ENCODE measurements around the gene CORO7. TPM values are rescaled to one million over a fixed set of nuclear protein-coding genes. Genes with fewer than 3 reads are reported as not detected.

The CORO7 gene
- total RNA-seq, 1 donor, result 9.9 TPM

- DNase-seq (ENCODE audit: low read depth), result no peak
- no peak for TF ChIP-seq CTCF (IDR thresholded peaks at IDR 0.05; ENCODE audit: insufficient read depth, low read depth, low read length)
- no peak overlapping the region for H3K4me3 ChIP-seq (ENCODE audit: low read depth, low read length)
Measured at GRCh38 chr16:4414187-4414917, 2.0 kb downstream of the CORO7 start.

- DNase-seq (ENCODE audit: low read depth), result no peak
- no peak for TF ChIP-seq CTCF (IDR thresholded peaks at IDR 0.05; ENCODE audit: insufficient read depth, low read depth, low read length)
- H3K4me3 ChIP-seq (ENCODE audit: low read depth, low read length), result no peak overlapping the region
Measured at GRCh38 chr16:4412854-4413253, 3.5 kb downstream of the CORO7 start.

- no peak overlapping the region for H3K4me3 ChIP-seq (ENCODE audit: low read depth, low read length)
- TF ChIP-seq CTCF (IDR thresholded peaks at IDR 0.05; ENCODE audit: insufficient read depth, low read depth, low read length), result no peak
- no peak for DNase-seq (ENCODE audit: low read depth)
Measured at GRCh38 chr16:4412159-4412558, 4.2 kb downstream of the CORO7 start.

GRCh38 chr16:4411684-4412083, 4.7 kb downstream of the CORO7 start:
- no peak for TF ChIP-seq CTCF (IDR thresholded peaks at IDR 0.05; ENCODE audit: insufficient read depth, low read depth, low read length)
- DNase-seq (ENCODE audit: low read depth), result no peak
- H3K4me3 ChIP-seq (ENCODE audit: low read depth, low read length), result no peak overlapping the region

GRCh38 chr16:4410335-4411075, 5.9 kb downstream of the CORO7 start:
- H3K4me3 ChIP-seq (ENCODE audit: low read depth, low read length), result no peak overlapping the region
- DNase-seq (ENCODE audit: low read depth), result peak; percentile 99
- no peak for TF ChIP-seq CTCF (IDR thresholded peaks at IDR 0.05; ENCODE audit: insufficient read depth, low read depth, low read length)

GRCh38 chr16:4409081-4409932, 7.1 kb downstream of the CORO7 start:
- no peak overlapping the region for H3K4me3 ChIP-seq (ENCODE audit: low read depth, low read length)
- DNase-seq (ENCODE audit: low read depth), result no peak
- peak; percentile 11 for TF ChIP-seq CTCF (IDR thresholded peaks at IDR 0.05; ENCODE audit: insufficient read depth, low read depth, low read length)
